Endothelial cell of umbilical vein (primary cell): ENCODE results near the gene FOXE1.

Experiments
- EZH2 ChIP-seq: IDR thresholded peaks from 2 replicates; pipeline ENCODE4 v1.6.1; 2012; ENCODE audit warnings: borderline replicate concordance, low read depth, mild to moderate bottlenecking, moderate library complexity, low read length, inconsistent platforms; ENCODE audit not compliant: severe bottlenecking
- GATA2 ChIP-seq: IDR thresholded peaks from 2 replicates; pipeline ENCODE4 v1.7.0; 2011; ENCODE audit warnings: low read depth, mild to moderate bottlenecking, moderate library complexity, mixed read lengths, low read length; ENCODE audit not compliant: insufficient read length, insufficient read depth
- JUN ChIP-seq: IDR thresholded peaks from 2 replicates; pipeline ENCODE4 v1.6.1; 2011; ENCODE audit warnings: borderline replicate concordance, low read depth; ENCODE audit not compliant: insufficient read length, insufficient read depth
- MYC ChIP-seq: IDR thresholded peaks from one replicate; pipeline ENCODE4 v1.6.1; 2011; ENCODE audit warnings: mild to moderate bottlenecking, low read depth, low read length
- POLR2A ChIP-seq: IDR thresholded peaks from 2 replicates; pipeline ENCODE4 v1.6.1; 2012; ENCODE audit warnings: low read depth, mild to moderate bottlenecking, control low read depth, low read length
- POLR2AphosphoS5 ChIP-seq: IDR thresholded peaks from 2 replicates; pipeline ENCODE4 v1.6.1; 2012; ENCODE audit warnings: low read depth, mild to moderate bottlenecking, control low read depth, low read length, moderate library complexity; ENCODE audit not compliant: insufficient read depth
- TF ChIP-seq, protein P1 (sequence below), 2 donors: IDR thresholded peaks; 1 replicate in 1 of 2; 2 replicates in 1 of 2; pipeline ENCODE4 v1.5.1; 2011; ENCODE audit warnings: low read length in 2 of 2, mild to moderate bottlenecking in 2 of 2, moderate library complexity in 2 of 2, control low read depth in 1 of 2, inconsistent platforms in 1 of 2, low read depth in 1 of 2; ENCODE audit not compliant: insufficient read depth in 1 of 2; ENCODE audit errors: extremely low read depth in 1 of 2

DNA sequence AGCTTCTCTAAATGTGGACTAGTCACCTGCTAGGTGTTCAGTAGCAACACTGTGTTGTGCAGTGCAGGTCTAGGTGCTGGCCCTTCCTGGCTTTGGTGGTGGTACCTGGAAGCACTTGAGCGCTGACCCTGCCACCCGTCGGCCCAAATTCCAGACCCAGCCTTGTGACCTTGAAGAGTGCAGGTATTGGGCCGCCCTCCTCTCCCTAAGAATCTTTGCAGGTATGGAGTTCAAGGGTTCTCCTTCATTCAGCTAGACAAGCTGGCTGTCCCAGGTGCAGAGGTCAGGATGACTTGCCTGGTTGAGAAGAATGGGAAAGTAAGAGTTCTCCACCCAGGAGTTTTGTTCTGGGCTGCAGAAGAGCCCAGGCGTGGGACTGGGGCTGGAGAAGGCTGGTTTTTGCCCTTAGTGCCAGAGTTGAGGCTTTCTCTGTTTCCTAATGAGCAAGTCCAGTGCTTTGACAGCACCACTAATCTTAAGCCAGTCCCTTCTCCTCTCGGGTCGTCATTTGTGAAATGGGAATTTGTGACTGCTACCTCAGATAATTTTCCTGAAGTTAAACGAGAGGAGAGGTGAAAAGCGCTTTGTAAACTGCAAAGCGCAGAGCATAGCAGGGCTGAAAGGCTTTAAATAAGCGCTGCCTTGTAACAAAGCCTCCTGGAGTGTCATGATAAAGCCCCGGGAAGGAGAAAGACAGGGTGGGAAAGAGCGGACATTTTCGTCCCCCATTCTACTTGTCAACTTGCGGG is 4.0 kb downstream of the FOXE1 start:
- TF ChIP-seq, protein P1, sequence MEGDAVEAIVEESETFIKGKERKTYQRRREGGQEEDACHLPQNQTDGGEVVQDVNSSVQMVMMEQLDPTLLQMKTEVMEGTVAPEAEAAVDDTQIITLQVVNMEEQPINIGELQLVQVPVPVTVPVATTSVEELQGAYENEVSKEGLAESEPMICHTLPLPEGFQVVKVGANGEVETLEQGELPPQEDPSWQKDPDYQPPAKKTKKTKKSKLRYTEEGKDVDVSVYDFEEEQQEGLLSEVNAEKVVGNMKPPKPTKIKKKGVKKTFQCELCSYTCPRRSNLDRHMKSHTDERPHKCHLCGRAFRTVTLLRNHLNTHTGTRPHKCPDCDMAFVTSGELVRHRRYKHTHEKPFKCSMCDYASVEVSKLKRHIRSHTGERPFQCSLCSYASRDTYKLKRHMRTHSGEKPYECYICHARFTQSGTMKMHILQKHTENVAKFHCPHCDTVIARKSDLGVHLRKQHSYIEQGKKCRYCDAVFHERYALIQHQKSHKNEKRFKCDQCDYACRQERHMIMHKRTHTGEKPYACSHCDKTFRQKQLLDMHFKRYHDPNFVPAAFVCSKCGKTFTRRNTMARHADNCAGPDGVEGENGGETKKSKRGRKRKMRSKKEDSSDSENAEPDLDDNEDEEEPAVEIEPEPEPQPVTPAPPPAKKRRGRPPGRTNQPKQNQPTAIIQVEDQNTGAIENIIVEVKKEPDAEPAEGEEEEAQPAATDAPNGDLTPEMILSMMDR (IDR thresholded peaks at IDR 0.05; ENCODE audit: extremely low read depth in 1 of 2, insufficient read depth in 1 of 2, low read depth in 1 of 2, low read length in 2 of 2), result no peak
- TF ChIP-seq POLR2AphosphoS5 (no peak), GATA2 (no peak), EZH2 (no peak), POLR2A (no peak), JUN (no peak), MYC (no peak)
